Parathyroid adenoma (tissue), 2 donors: ENCODE results near the gene MELK.
"Not testable (repeated sequence)": the region's sequence is repeated elsewhere in the genome, so short reads cannot be mapped to it uniquely, and the experiment has no call there.

ENCODE experiments used
- H2AFZ ChIP-seq: fragments of 300-600 bp; sonication (generic); one replicate; pipeline ENCODE4 v1.7.0; 2017; ENCODE audit warnings: antibody characterized with exemption, mild to moderate bottlenecking
- H3K27ac ChIP-seq: fragments of 300-600 bp; sonication (generic); one replicate; pipeline ENCODE4 v1.7.0; 2017
- H3K27me3 ChIP-seq: fragments of 300-600 bp; sonication (generic); one replicate; pipeline ENCODE4 v1.7.0; 2017; ENCODE audit warnings: low read length; ENCODE audit not compliant: control insufficient read depth, insufficient read depth
- H3K36me3 ChIP-seq: fragments of 300-600 bp; sonication (generic); one replicate; pipeline ENCODE4 v1.7.0; 2017; ENCODE audit warnings: low read length; ENCODE audit not compliant: control insufficient read depth, insufficient read depth
- H3K4me1 ChIP-seq: fragments of 300-600 bp; sonication (generic); one replicate; pipeline ENCODE4 v1.7.0; 2017; ENCODE audit warnings: control low read depth
- H3K4me2 ChIP-seq: fragments of 300-600 bp; sonication (generic); one replicate; pipeline ENCODE4 v1.7.0; 2017; ENCODE audit warnings: low read length
- H3K4me3 ChIP-seq: fragments of 300-600 bp; sonication (generic); one replicate; pipeline ENCODE4 v1.7.0; 2017; ENCODE audit warnings: low read depth, low read length
- H3K79me2 ChIP-seq: fragments of 300-600 bp; sonication (generic); one replicate; pipeline ENCODE4 v1.7.0; 2017; ENCODE audit warnings: control low read depth
- H3K9ac ChIP-seq: fragments of 300-600 bp; sonication (generic); one replicate; pipeline ENCODE4 v1.7.0; 2017; ENCODE audit warnings: mild to moderate bottlenecking
- H3K9me3 ChIP-seq: fragments of 300-600 bp; sonication (generic); one replicate; pipeline ENCODE4 v1.7.0; 2017; ENCODE audit warnings: low read length; ENCODE audit not compliant: control insufficient read depth
- TF ChIP-seq, protein P1 (sequence below): fragments of 300-600 bp; sonication (generic); IDR thresholded peaks from one replicate; pipeline ENCODE4 v1.7.0; 2017; ENCODE audit warnings: antibody characterized with exemption, mild to moderate bottlenecking
- donor health status: primary hyperparathyroidism.

Gene MELK

DNA sequence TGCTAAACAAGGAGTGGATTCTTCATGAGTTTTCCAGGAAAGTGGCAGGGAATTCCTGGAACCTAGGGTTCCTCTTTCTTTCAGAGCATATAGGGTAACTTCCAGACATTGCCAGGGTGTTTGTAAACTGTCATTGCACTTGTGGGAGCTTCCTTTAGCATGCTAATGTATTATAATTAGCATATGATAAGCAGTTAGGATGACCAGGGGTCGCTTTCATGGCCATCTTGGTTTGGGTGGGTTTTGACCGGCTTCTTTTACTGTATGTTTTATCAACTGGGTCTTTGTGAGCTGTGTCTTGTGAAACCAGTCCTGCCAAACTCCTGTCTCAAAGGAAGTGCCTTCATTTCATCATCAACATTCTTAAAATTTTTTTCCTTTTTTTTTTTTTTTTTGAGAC, 11.9 kb upstream of the MELK start:
- TF ChIP-seq, protein P1, sequence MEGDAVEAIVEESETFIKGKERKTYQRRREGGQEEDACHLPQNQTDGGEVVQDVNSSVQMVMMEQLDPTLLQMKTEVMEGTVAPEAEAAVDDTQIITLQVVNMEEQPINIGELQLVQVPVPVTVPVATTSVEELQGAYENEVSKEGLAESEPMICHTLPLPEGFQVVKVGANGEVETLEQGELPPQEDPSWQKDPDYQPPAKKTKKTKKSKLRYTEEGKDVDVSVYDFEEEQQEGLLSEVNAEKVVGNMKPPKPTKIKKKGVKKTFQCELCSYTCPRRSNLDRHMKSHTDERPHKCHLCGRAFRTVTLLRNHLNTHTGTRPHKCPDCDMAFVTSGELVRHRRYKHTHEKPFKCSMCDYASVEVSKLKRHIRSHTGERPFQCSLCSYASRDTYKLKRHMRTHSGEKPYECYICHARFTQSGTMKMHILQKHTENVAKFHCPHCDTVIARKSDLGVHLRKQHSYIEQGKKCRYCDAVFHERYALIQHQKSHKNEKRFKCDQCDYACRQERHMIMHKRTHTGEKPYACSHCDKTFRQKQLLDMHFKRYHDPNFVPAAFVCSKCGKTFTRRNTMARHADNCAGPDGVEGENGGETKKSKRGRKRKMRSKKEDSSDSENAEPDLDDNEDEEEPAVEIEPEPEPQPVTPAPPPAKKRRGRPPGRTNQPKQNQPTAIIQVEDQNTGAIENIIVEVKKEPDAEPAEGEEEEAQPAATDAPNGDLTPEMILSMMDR: no peak
- no peaks in the 10 kb centered on the region for H3K4me1 ChIP-seq

DNA sequence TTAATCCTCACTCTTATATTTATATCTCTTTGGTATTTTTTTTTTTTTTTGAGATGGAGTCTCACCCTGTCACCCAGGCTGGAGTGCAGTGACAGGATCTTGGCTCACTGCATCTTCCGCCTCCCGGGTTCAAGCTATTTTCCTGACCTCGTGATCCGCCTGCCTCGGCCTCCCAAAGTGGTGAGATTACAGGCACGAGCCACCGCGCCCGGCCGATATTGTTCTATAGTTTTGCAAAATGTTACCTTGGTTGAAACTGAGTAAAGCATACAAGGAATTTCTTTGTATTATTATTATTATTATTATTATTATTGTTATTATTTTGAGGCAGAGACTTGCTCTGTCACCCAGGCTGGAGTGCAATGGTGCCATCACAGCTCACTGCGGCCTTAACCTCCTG, 9.9 kb upstream of the MELK start:
- not testable (repeated sequence) for H3K27ac ChIP-seq, H3K4me2 ChIP-seq, H3K4me3 ChIP-seq, H3K9ac ChIP-seq, H3K27me3 ChIP-seq, H3K79me2 ChIP-seq, H3K4me1 ChIP-seq, H3K36me3 ChIP-seq, H3K9me3 ChIP-seq, H2AFZ ChIP-seq

More for the DNA sequence above, 11.9 kb upstream of the MELK start:
- no peaks in the 10 kb centered on the region for H3K36me3 ChIP-seq
- no peak overlapping the region for H3K27ac ChIP-seq
- no peak overlapping the region for H3K9ac ChIP-seq
- H3K27me3 ChIP-seq: no peaks in the 10 kb centered on the region
- no peaks in the 10 kb centered on the region for H3K79me2 ChIP-seq
- H3K4me3 ChIP-seq: no peak overlapping the region
- no peaks in the 10 kb centered on the region for H3K9me3 ChIP-seq
- no peak overlapping the region for H3K4me2 ChIP-seq
- H2AFZ ChIP-seq: no peak overlapping the region

DNA sequence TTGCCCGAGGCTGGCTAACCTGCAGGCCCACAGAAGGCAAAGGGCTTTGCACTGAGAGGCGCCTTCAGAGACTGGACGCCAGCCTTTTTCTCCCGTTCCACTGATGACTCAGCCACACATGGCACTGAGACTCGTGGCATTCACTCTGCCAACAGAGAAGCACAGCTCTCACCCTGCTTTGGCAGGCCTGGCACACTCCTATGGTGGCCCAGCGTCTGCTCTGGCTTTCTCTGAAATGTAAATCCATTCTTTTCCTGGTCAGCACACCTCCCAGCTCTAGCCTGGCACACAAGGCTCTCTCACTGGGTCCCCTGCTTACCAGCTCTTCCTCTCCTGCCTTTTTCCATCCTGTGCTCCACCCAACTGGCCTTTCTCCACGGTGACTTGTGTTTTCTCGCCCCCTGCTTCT, 5.9 kb upstream of the MELK start:
- no peaks in the 10 kb centered on the region for H3K79me2 ChIP-seq
- H3K36me3 ChIP-seq: no peaks in the 10 kb centered on the region
- no peak overlapping the region for H3K4me3 ChIP-seq
- no peak overlapping the region for H3K27ac ChIP-seq
- no peak overlapping the region for H3K9ac ChIP-seq
- TF ChIP-seq, protein P1: no peak
- no peaks in the 10 kb centered on the region for H3K27me3 ChIP-seq
- no peak overlapping the region for H3K4me2 ChIP-seq
- no peaks in the 10 kb centered on the region for H3K9me3 ChIP-seq
- H2AFZ ChIP-seq: no peak overlapping the region
- no peaks in the 10 kb centered on the region for H3K4me1 ChIP-seq

DNA sequence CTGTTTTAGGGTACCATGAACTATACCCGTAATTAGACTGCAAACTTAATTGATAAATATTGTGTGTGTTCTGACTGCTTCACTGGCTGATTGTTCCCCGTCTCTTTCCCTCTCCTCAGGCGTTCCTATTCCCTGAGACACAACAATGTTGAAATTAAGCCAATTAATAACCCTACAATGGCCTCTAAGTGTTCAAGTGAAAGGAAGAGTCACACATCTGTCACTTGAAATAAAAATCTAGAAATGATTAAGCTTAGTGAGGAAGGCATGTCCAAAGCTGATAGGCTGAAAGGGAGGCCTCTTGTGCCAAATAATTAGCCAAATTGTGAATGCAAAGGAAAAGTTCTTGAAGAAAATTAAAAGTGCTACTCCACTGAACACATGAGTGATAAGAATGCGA, 4.0 kb upstream of the MELK start:
- not testable (repeated sequence) for H2AFZ ChIP-seq, H3K36me3 ChIP-seq, H3K79me2 ChIP-seq, H3K9me3 ChIP-seq, H3K4me2 ChIP-seq, H3K9ac ChIP-seq, H3K27me3 ChIP-seq, H3K4me3 ChIP-seq, H3K4me1 ChIP-seq, H3K27ac ChIP-seq

DNA sequence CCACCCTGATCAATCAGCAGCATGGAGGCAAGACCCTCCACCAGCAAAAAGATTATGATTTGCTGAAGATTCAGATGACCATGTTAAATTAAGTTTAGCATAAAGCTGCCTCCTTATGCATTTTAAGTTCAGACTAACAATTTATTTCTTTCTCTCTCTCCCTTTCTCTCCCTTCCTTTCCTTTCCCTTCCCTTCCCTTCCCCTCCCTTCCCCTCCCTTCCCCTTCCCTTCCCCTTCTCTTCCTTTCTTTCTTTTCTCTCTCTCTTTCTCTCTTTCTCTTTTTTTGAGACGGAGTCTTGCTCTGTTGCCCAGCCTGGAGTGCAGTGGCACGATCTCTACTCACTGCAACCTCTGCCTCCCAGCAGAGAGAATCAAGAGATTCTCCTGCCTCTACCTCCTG, 1.4 kb upstream of the MELK start:
- no peak overlapping the region for H3K9ac ChIP-seq
- no peaks in the 10 kb centered on the region for H3K9me3 ChIP-seq
- no peak overlapping the region for H2AFZ ChIP-seq
- no peak overlapping the region for H3K4me2 ChIP-seq
- H3K36me3 ChIP-seq: no peaks in the 10 kb centered on the region
- no peaks in the 10 kb centered on the region for H3K27me3 ChIP-seq
- TF ChIP-seq, protein P1: no peak
- H3K4me1 ChIP-seq: no peaks in the 10 kb centered on the region
- H3K4me3 ChIP-seq: no peak overlapping the region
- H3K27ac ChIP-seq: no peak overlapping the region
- no peaks in the 10 kb centered on the region for H3K79me2 ChIP-seq

DNA sequence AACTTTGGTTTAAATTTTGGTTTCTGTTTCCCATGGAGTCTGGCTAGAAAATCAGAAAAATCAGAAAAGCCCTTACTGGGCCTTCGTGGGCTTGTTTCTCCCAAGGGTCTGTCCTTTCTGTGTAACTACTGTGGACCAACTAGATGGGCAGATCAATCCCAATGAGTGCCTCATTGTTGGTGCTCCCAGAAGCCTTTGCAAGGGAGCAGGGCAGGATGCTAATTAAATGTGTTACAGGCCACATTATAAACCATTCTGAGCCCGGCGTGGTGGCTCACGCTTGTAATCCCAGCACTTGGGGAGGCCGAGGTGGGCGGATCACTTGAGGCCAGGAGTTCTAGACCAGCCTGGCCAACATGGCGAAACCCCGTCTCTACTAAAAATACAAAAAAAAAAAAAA, 1.4 kb downstream of the MELK start:
- not testable (repeated sequence) for H3K79me2 ChIP-seq, H3K9ac ChIP-seq, H3K4me3 ChIP-seq, H3K27me3 ChIP-seq, H3K27ac ChIP-seq, H3K4me2 ChIP-seq, H3K36me3 ChIP-seq, H3K4me1 ChIP-seq, H3K9me3 ChIP-seq, H2AFZ ChIP-seq
